ENCODE measurements around the gene ARHGAP31.

Gene ARHGAP31

DNA sequence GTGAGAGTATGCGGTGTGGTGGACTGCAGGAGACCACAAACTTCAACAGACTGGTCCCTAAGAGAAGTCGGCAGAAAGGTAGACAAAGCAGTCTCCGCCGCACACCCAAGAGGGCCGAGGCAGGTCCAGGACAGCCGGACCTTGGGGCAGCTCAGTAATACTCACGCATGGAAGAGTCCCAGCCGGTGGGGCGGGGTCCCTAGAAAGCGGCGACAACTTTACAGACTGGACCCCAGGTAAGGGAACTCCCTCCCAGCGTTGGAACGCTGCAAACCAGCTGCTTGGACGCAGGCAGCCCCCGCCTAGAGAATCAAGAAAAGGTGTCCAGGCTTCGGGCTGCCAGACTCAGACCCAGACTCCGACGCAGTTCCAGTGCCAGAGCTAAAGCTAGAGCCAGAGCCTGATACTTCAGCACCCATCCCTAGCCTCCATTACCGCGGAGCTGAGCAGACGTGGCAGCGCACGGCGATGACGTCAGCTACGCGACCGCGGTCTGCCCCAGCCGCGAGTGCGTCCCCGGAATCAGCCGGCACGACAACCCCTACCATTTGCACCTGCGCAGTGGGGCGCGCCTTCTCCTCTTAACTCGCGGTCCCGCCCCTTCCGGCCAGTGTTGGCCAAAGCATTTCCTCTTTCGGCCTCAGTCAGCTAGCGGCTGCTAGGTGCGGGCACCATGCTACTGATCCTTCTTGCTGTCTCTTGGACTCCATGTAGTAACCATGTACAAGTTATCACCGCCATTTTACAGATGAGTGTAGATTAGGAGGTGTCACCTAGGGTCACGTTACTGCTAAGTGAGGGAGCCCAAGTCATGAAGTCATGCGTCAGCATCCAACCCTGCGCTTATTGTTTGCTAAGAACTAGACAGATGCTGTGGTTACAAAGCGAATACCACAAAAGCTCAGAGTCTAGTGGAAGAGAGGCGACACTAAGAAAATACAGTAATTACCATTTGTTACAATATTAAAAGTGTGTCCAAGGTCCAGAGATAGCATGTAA is 169.3 kb downstream of the ARHGAP31 start, which contains the start of gene TMEM39A:
TSS of gene TMEM39A (minus strand) at position 445 of the 999 bp plus-strand sequence. CDS start 1,541 bp downstream, outside the sequence.
- H3K4me3 ChIP-seq (ENCODE audit: low read length): peak within 1 kb of the TSS; percentile 85
- H3K9me3 ChIP-seq (replicated peaks; ENCODE audit: low read length): no peaks in the 10 kb centered on the region
- peaks cover 27% of the 10 kb centered on the region for H3K4me1 ChIP-seq (ENCODE audit: control insufficient read depth, insufficient read depth, low read length)
- H3K4me2 ChIP-seq (ENCODE audit: low read length): peak within 1 kb of the TSS; percentile 82
- peak within 1 kb of the TSS; percentile 97 for H3K9ac ChIP-seq (ENCODE audit: low read depth, low read length)
- peaks cover 32% of the 10 kb centered on the region for H3K36me3 ChIP-seq (ENCODE audit: insufficient read depth, low read length)
- no peaks in the 10 kb centered on the region for H3K27me3 ChIP-seq (ENCODE audit: control insufficient read depth, insufficient read depth, low read length)

DNA sequence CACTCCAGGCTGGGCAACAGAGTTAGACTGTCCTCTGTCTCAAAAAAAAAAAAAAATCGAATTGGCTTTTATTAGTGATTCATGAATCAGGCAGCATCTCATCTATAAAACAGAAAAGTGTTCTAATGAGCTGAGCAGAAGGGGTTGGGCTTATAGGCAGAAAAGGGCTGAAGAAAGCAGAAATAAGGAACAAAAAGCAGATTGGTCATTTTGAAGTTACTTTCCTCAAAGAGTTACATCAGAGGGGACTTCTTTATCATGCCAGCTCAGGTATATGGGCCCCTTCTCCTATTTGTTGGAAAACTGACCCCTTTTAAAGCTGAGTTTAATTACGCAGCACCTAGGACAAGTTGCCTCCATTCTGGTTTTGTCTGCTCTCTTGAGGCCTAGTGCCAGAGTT is 173.9 kb downstream of the ARHGAP31 start:
- Histone ChIP-seq H3K36me3 (ENCODE audit: insufficient read depth, low read length) (no peaks in the 10 kb centered on the region), H3K9me3 (replicated peaks; ENCODE audit: low read length) (no peaks in the 10 kb centered on the region), H3K4me3 (ENCODE audit: low read length) (peak overlapping the region; percentile 89), H3K9ac (ENCODE audit: low read depth, low read length) (peak overlapping the region; percentile 83), H3K4me1 (ENCODE audit: control insufficient read depth, insufficient read depth, low read length) (peaks cover 16% of the 10 kb centered on the region), H3K4me2 (ENCODE audit: low read length) (peak overlapping the region; percentile 83), H3K27me3 (ENCODE audit: control insufficient read depth, insufficient read depth, low read length) (no peaks in the 10 kb centered on the region)

DNA sequence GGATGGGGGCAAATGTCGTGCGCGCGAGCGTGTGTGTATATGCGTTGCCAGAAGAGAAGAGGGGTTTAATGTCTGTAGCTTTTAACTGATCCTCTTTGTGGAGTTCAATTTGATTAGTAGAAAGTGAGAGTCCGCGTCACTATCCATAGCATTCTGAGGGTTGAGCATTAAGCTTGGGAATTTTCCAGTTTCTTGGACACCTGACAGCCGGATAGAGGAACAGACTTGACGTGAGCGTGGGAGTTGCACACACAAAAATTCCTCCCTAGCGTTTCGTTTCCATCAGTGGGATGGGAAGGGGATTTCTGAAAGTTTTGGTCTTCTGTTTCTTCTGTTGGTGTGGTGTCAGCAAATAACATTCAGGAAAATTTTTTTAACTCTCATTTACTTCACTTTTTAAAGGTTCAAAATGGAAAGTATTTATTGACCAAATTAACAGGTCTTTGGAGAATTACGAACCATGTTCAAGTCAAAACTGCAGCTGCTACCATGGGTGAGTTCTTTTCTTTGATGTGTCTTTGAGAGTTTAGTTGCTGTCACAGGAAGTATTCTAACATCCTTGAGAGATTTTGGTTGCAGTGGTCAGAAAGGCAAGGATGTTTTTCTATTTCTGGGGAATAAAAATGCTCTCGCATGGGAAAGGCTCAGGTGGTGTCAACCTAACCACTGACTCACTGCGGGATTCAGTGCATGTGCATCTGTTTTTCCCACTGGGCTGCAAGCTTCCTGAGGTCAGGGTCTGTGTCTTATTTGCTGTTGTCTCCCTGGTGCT is 175.4 kb downstream of the ARHGAP31 start:
- Histone ChIP-seq H3K9ac (ENCODE audit: low read depth, low read length) (peak overlapping the region; percentile 83), H3K9me3 (replicated peaks; ENCODE audit: low read length) (no peaks in the 10 kb centered on the region), H3K4me3 (ENCODE audit: low read length) (peak overlapping the region; percentile 89), H3K36me3 (ENCODE audit: insufficient read depth, low read length) (no peaks in the 10 kb centered on the region), H3K4me2 (ENCODE audit: low read length) (peak overlapping the region; percentile 83), H3K27me3 (ENCODE audit: control insufficient read depth, insufficient read depth, low read length) (no peaks in the 10 kb centered on the region), H3K4me1 (ENCODE audit: control insufficient read depth, insufficient read depth, low read length) (peaks cover 11% of the 10 kb centered on the region)

Small RNAs within 50 kb of the gene (small RNA-seq; reads per million reads assigned to genes)
- 0.21 reads per million for gene RNU6-1127P
